Anterior cingulate cortex (tissue), 58 donors: ENCODE data around the gene GAREM1.

Experiments
- DNase-seq, 58 donors: peaks; one replicate each; lab custom pipeline; 2025; lab: John Stamatoyannopoulos, UW

The GAREM1 gene

DNA sequence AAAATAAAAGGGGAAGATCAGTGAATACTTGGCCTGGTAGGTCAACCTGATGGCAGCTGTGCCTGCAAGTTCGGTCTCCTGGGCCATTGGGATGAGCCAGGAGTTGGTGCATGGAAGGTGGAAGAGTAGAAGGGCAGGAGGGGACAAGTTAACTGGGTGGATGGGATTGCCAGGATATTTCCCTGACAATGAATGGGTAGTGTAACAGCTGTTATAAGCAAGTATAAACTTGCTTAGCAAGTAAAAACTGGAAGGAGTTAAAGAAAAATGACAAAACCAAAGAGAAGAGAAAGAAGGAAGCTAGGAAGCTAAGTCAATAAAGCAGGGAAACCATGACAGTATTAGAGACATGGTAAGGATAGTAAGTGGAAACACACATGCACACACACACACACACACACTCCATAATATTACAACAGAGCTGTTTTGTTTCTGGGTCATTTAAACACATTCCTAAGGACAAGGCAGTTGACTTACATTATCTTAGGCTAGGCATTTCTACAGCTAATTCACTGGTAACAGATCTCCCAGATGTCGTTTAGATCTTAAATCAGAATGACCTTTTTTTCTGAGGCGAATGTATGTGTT lies 251.2 kb downstream of the GAREM1 start:
- DNase-seq, result no peak

DNA sequence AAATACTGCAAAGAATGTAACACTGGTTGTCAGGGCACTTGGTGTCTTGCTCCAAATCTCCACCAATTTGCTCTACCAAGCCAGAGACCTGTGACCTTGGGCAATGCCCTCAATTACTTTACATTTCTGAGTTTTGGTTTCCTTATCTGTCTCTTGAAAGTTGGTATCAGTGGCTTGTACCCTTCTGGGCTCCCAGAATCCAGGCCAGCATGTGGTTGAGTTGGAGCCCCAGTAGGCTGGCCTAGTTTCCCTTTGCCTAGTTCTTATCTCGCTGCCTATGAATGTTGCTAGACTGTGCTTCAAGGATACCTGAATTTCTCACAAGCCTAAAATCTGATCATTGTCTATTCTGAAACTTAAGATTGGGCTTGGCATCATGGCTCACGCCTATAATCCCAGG lies 254.3 kb downstream of the GAREM1 start:
- no peak for DNase-seq

DNA sequence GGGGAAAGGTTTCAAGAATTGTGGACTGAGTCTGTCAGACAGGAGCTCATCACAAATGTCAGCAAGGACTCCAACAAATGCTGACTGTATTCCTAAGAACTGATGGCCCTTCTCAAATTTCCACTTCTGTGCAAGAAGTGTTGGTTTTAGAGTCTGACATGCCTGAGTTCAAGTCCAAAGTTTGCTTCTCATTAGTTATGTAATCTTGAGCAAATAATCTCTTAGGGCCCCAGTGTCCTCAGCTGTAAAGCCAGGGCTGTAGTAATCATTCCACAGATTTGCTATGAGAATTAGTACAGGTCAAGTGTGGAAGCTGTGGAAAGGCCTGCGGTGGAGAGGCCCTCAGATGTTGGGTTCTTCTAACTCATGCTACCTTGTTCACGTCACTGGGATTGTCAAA lies 257.0 kb downstream of the GAREM1 start:
- DNase-seq, result no peak
